Measurements from ENCODE around the gene HIBADH.
"Not testable (repeated sequence)": the region's sequence is repeated elsewhere in the genome, so short reads cannot be mapped to it uniquely, and the experiment has no call there.

Gene HIBADH

DNA sequence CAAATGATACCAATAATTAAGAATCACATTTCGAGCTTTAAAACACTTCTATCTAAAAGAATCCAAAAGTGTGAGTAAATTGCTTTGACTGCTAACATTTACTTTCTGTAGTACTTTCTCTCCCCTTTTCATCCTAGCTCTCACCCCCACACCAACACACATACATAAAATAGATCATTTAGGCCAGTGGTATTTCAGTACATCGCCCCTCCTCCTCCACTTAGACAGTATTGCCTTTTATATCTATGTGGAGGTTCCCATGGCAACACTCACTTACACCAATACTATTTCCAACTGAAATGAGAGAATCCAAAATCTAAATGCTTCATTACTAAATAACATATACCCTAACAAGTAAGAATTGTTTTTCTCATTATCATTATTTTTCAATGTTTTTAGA is 58.9 kb downstream of the HIBADH start:
- Mint-ChIP-seq H3K4me1 (peaks cover 5% of the 10 kb centered on the region), H3K27me3 (no peaks in the 10 kb centered on the region), H3K4me3 (no peak overlapping the region), H3K36me3 (peaks cover 13% of the 10 kb centered on the region), H3K27ac (no peak overlapping the region), H3K9me3 (no peaks in the 10 kb centered on the region)

DNA sequence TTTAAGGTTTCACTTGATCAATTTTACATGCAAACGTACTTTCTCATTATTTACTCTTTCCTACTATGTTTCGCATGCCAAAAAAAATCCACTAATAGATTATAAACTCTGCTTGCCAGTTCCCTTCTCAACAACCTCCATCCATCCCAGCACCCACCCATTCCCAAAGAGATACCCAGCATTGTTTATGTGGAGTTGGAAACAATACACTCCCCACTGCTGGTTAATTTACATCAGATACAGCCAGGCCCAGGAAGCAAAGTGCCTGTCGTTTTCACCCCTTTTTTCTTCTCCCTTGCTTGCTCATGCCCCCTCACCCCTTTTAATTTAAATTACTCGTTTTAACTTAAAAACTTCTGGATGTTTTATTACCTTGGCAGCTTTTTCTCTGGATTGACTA is 59.9 kb downstream of the HIBADH start:
- no peaks in the 10 kb centered on the region for H3K27me3 Mint-ChIP-seq
- H3K36me3 Mint-ChIP-seq = peaks cover 13% of the 10 kb centered on the region
- no peak overlapping the region for H3K27ac Mint-ChIP-seq
- H3K9me3 Mint-ChIP-seq = no peaks in the 10 kb centered on the region
- H3K4me3 Mint-ChIP-seq = no peak overlapping the region
- peaks cover 5% of the 10 kb centered on the region for H3K4me1 Mint-ChIP-seq

DNA sequence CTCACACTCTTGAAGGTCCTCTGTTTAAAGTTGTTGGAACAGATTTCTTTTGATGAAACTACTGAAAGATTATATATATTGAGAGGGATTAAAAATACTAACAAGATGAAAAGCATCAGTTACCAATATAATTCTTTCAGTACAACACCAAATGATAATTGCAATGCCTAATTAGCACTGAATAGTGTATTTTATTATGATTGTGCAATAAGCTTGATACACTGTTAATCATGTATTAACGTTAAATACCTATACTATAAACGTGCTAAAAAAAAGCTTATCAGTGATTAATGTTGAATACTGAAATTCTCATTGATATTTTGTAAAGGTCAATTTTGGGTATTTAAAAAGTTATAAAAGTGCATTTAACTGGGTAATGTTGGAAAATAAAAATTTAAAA is 61.5 kb downstream of the HIBADH start:
- H3K4me1 Mint-ChIP-seq = peaks cover 5% of the 10 kb centered on the region
- no peaks in the 10 kb centered on the region for H3K9me3 Mint-ChIP-seq
- no peak overlapping the region for H3K27ac Mint-ChIP-seq
- no peak overlapping the region for H3K4me3 Mint-ChIP-seq
- H3K36me3 Mint-ChIP-seq = peaks cover 12% of the 10 kb centered on the region
- H3K27me3 Mint-ChIP-seq = no peaks in the 10 kb centered on the region

DNA sequence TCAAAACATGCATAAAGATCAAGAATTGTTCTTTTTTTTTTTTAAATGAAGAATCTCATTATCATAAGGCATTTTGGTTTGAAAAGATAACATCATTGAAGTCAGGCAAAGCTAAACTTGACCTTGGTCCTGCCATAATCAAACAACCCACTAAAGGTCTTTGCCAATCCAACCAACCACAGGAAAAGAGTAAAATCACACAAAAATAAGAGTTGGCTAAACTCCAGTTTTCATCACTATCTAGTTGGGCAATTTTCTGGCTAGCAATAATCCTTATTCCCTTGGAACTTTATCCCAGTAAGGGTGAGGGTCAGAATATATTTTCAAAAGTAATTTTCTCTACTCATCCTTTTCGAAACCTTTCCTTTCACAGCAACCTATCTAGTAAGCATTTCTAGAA is 62.4 kb downstream of the HIBADH start:
- H3K4me3 Mint-ChIP-seq = no peak overlapping the region
- no peaks in the 10 kb centered on the region for H3K27me3 Mint-ChIP-seq
- H3K9me3 Mint-ChIP-seq = no peaks in the 10 kb centered on the region
- H3K36me3 Mint-ChIP-seq = peaks cover 10% of the 10 kb centered on the region
- peaks cover 5% of the 10 kb centered on the region for H3K4me1 Mint-ChIP-seq
- no peak overlapping the region for H3K27ac Mint-ChIP-seq

DNA sequence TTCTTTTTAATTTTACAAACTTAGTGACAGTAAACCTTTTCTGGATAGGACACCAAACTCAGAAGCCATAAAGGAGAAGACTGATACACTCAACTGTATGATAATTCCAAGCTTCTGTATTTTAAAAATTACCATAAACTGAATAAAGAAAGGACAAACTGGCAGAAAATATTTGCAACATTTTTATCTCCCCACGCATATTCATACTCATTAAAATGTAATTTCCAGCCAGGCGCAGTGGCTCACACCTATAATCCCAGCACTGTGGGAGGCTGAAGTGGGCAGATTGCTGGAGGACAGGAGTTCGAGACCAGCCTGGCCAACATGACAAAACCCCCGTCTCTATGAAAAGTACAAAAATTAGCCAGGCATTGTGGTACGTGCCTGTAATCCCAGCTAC is 67.7 kb downstream of the HIBADH start:
- Mint-ChIP-seq H3K4me1 (peaks cover 2% of the 10 kb centered on the region), H3K27ac (no peak overlapping the region), H3K36me3 (peaks cover 22% of the 10 kb centered on the region), H3K27me3 (no peaks in the 10 kb centered on the region), H3K4me3 (no peak overlapping the region), H3K9me3 (no peaks in the 10 kb centered on the region)

DNA sequence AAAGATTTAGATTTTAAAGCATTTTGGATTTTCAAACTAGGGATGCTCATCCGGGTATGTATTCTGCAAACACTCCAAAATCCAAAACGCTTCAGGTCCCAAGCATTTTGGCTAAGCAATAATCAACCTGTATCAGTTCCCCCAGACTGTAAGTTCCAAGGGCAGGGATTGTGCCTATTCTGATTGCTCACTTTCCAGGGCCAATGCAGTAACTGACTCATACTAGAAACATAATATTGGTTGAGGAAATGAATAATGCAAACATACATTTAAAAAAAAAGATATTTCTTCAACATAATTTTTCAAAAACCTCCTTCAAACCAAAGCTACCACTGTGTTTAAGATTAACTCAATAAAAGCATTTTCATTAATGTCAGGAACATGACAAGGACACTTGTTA is 69.5 kb downstream of the HIBADH start:
- no peak overlapping the region for H3K4me3 Mint-ChIP-seq
- no peak overlapping the region for H3K27ac Mint-ChIP-seq
- peaks cover 21% of the 10 kb centered on the region for H3K36me3 Mint-ChIP-seq
- no peaks in the 10 kb centered on the region for H3K4me1 Mint-ChIP-seq
- no peaks in the 10 kb centered on the region for H3K27me3 Mint-ChIP-seq
- no peaks in the 10 kb centered on the region for H3K9me3 Mint-ChIP-seq

DNA sequence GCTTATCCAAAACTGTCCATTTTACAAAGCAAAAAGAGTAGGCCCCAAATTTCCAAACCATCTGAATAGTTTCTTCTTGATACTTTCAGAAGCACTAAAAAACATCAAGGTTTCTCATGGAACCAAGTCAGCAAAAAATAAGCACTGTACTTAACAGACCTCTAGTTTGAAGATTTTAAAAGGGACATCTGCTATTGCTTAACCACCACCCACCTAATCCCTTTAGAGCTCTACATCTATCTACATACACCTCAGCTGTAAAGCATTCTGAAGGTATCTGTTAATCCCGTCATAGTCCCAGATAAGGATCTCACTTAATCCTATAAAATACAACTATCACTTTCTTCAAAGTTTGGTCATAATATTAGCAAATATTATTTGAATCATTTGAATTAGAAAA is 72.3 kb downstream of the HIBADH start:
- H3K9me3 Mint-ChIP-seq = no peaks in the 10 kb centered on the region
- no peaks in the 10 kb centered on the region for H3K4me1 Mint-ChIP-seq
- H3K36me3 Mint-ChIP-seq = peaks cover 26% of the 10 kb centered on the region
- no peaks in the 10 kb centered on the region for H3K27me3 Mint-ChIP-seq
- no peak overlapping the region for H3K4me3 Mint-ChIP-seq
- H3K27ac Mint-ChIP-seq = peak overlapping the region; percentile 35

DNA sequence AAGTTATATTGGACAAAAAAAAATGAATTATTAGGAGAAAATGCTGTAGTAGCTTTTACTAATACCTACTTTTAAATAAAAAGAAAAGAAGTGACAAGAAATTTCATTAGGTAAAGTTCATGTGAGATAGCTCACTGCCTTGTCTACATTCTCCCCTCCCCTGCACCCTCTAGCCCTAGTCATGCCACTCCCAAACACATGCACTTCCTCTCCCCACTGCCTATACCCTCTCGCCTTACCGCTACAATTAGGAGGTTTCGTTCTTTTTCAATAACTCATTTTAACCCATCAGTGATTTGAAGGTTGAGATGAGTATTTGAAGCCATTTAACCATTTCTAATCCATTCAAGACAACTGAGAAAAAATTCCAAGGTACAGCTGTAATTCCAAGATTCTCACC is 75.3 kb downstream of the HIBADH start:
- H3K36me3 Mint-ChIP-seq = peaks cover 21% of the 10 kb centered on the region
- no peak overlapping the region for H3K4me3 Mint-ChIP-seq
- H3K27me3 Mint-ChIP-seq = no peaks in the 10 kb centered on the region
- H3K4me1 Mint-ChIP-seq = no peaks in the 10 kb centered on the region
- H3K9me3 Mint-ChIP-seq = no peaks in the 10 kb centered on the region
- no peak overlapping the region for H3K27ac Mint-ChIP-seq

DNA sequence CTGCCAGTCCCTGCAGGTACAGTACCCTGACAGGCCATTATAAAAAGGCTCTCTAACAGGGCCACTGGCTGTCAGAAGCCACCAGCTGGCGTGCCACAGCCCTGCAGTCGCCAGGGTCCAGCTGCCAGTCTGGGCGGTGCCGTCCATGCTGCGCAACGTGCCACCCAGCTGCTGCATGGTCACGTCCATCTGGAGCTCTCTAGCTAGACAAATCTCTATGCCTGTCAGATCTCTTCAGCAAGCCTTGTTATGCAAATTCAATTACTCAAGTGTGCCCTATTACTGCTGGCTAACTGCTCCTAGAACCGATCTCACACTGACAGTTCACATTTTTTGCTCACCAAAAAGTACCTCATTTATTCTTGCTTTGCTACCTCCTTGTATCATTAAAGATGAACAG is 75.9 kb downstream of the HIBADH start:
- Mint-ChIP-seq H3K9me3 (no peaks in the 10 kb centered on the region), H3K36me3 (peaks cover 16% of the 10 kb centered on the region), H3K27me3 (no peaks in the 10 kb centered on the region), H3K4me1 (no peaks in the 10 kb centered on the region), H3K27ac (no peak overlapping the region), H3K4me3 (no peak overlapping the region)

DNA sequence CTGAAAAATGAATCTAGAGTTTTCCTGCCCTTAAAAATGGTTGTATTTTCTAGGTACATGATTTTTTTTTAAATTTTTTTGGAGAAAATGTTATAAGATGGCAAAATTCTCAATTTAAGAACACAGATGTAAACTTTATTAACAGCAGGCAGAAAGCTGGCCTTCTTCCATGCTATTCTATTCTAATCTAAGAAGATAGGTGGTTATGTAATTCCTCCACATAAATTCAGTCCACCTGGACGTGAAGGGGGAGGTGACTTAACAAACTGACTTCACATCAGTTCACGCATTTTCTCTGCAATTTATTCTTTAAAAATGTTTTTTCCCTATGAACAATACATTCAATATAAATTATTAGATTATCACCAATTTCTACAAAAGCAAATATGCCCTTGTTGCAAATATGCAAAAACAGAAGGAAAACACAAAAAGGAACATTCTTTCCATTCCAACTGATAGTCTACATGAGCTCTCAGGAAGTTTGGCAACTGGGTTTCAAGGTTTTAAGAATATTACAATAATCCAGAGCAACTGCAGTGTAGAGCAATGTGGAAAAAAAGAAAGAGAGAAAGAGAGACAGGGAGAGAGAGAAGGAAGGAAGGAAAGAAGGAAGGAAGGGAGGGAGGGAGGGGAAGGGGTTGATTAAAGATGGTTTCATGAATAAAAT is 76.8 kb downstream of the HIBADH start:
- Mint-ChIP-seq H3K9me3 (no peaks in the 10 kb centered on the region), H3K4me3 (no peak overlapping the region), H3K27me3 (no peaks in the 10 kb centered on the region), H3K36me3 (peaks cover 12% of the 10 kb centered on the region), H3K4me1 (no peaks in the 10 kb centered on the region), H3K27ac (no peak overlapping the region)

DNA sequence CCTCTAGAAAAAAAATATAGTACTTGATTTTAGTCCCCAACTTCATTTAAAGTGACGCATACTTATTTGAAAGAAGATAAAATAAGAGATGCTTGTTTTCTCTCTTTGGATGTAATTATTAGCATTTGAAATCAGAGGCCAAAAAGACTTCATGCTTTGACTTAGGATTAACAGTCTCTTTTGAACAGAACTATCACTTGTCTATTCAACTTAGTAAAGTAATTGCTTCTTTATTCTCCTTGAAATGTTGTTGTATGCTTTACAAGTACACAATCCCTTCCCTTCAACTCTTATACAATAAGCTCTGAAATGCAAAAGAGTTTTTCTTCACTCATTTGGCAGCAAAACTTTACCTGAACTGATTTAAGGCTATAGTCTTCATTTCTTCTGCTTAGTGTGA is 80.8 kb downstream of the HIBADH start:
- H3K9me3 Mint-ChIP-seq = no peaks in the 10 kb centered on the region
- H3K4me1 Mint-ChIP-seq = no peaks in the 10 kb centered on the region
- H3K27me3 Mint-ChIP-seq = no peaks in the 10 kb centered on the region
- H3K36me3 Mint-ChIP-seq = peaks cover 2% of the 10 kb centered on the region
- no peak overlapping the region for H3K4me3 Mint-ChIP-seq
- no peak overlapping the region for H3K27ac Mint-ChIP-seq

DNA sequence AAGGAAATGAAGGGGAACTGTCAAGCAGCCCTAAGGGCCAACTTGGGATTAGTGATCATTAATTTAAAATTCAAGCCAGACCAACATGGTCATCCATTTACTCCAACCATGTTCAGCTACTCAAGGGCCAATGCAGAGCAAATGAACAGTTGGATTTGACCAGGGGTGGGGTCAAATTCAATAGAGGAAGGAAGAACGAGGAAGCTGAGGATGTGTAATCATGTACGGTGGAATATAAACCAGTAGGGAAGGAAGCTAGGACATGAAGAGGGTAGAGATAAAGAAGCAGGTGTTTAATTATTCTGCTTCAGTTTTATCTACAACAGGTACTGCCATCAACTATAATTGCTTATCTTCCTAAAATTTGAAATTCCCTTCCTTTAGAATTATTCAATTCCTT is 81.6 kb downstream of the HIBADH start:
- peaks cover 2% of the 10 kb centered on the region for H3K36me3 Mint-ChIP-seq
- no peaks in the 10 kb centered on the region for H3K27me3 Mint-ChIP-seq
- no peaks in the 10 kb centered on the region for H3K9me3 Mint-ChIP-seq
- H3K4me3 Mint-ChIP-seq = no peak overlapping the region
- H3K27ac Mint-ChIP-seq = no peak overlapping the region
- no peaks in the 10 kb centered on the region for H3K4me1 Mint-ChIP-seq

DNA sequence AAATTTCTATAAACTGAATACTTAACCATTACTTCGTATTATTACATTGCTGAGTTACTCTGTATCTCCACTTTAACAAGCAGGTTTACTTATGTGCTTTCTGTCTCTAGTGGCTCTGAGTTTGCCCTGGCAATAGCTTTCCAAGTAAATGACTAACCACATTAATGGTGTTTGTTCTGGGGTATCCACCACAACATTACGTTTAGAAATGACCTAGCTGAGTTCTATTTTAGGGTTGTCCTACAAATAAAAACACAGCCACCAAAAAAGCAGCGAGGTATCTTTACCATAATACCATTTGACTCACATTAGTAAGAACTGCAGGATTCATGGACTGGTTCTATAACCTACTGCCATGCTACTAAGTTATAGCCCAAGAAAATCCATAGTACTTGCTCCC is 83.1 kb downstream of the HIBADH start:
- H3K36me3 Mint-ChIP-seq = no peaks in the 10 kb centered on the region
- no peaks in the 10 kb centered on the region for H3K9me3 Mint-ChIP-seq
- H3K4me1 Mint-ChIP-seq = no peaks in the 10 kb centered on the region
- no peaks in the 10 kb centered on the region for H3K27me3 Mint-ChIP-seq
- H3K4me3 Mint-ChIP-seq = no peak overlapping the region
- no peak overlapping the region for H3K27ac Mint-ChIP-seq

DNA sequence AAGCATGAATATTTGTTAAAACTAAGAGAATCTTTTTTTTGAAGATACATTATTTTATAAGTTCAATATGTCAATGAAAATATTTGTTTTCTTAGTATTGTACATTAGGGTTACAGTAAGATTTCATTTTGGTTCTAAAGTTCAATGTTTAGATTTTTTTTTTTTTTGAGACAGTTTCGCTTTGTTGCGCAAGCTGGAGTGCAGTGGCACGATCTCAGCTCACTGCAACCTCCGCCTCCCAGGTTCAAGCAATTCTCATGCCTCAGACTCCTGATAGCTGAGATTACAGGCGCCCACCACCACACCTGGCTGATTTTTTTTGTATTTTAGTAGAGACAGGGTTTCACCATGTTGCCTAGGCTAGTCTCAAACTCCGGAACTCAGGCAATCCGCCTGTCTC is 84.5 kb downstream of the HIBADH start:
- H3K36me3 Mint-ChIP-seq, H3K27ac Mint-ChIP-seq, H3K4me1 Mint-ChIP-seq, H3K27me3 Mint-ChIP-seq, H3K4me3 Mint-ChIP-seq, H3K9me3 Mint-ChIP-seq: not testable (repeated sequence)

DNA sequence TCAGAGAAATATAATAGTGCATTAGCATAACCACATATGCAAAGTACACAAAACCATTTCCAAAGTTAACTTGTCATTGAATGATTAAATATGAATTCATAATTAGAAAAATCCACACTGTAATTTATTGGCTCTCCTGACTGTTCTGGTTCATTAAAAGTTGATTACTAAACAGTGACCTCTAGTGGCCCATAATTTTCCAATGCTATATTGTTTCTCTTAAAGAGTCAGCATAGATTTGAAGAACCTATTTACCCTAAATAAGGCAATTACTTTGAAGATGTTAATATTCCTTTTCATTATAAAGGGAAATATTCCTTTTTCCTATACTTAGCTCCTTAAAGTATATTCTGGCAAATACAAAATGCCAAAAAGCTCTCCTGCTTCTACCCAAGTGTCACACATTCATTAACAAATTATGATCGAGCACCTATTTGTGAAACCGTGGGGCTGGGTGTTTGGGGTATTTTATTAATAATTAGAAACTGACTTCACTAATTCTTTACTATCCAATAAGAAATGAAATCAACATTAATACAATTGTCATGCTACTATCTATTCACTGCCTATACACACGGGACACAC is 86.2 kb downstream of the HIBADH start:
- Mint-ChIP-seq H3K4me1 (no peaks in the 10 kb centered on the region), H3K4me3 (no peak overlapping the region), H3K36me3 (peaks cover 2% of the 10 kb centered on the region), H3K27ac (no peak overlapping the region), H3K27me3 (no peaks in the 10 kb centered on the region), H3K9me3 (no peaks in the 10 kb centered on the region)

DNA sequence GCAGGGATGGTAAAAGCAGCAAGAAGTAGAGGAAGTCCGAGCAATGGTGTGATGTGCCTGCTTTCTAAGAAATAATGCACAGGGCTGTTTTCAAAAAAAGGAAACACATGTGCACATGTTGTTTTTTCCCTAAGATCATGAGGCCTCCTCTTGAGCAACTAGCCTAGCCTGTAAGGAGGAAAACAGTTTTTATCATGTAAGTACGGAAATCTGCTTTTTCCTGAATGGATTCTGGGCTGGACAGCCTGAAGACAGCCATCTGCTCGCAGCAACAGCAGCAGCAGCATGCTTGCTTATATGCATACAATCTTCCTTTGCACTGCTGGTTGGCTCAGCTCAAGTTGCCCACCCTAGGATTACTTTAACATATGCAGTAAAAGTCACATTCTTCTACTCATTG is 87.1 kb downstream of the HIBADH start:
- Mint-ChIP-seq H3K4me1 (no peaks in the 10 kb centered on the region), H3K27ac (no peak overlapping the region), H3K36me3 (peaks cover 5% of the 10 kb centered on the region), H3K9me3 (no peaks in the 10 kb centered on the region), H3K4me3 (no peak overlapping the region), H3K27me3 (no peaks in the 10 kb centered on the region)

DNA sequence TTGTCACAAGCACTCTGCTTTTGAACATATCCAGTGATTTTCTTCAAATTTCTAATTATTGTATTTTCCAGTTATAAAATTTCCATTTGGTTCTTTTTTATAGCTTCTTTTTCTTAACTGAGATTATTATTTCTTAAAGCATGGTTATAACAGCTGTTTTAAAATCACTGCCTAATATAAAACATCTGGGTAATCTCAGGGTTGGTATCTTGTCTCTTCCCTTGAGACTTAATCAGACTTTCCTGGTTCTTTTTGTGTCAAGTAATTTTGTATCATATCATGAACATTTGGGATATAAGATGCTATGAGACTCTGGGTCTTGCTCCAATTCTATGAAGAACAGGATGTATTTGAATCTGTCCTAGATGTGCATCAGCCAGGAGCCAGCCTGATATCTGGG is 93.6 kb downstream of the HIBADH start:
- Mint-ChIP-seq H3K4me3 (no peak overlapping the region), H3K4me1 (no peaks in the 10 kb centered on the region), H3K27me3 (no peaks in the 10 kb centered on the region), H3K36me3 (peaks cover 21% of the 10 kb centered on the region), H3K9me3 (peaks cover 7% of the 10 kb centered on the region), H3K27ac (no peak overlapping the region)

All from activated naive CD4-positive, alpha-beta T cell treated with anti-CD3 and anti-CD28 coated beads, Interleukin-2, amount 50 U/mL, for 24 hours (primary cell).